Vagina (tissue), 2 donors: ENCODE results near the gene PANX1.

Experiments
- POLR2A ChIP-seq, 2 donors: fragments of 450-650 bp; IDR thresholded peaks; one replicate each; pipeline ENCODE4 v1.6.1; 2017; ENCODE audit warnings: antibody characterized with exemption in 2 of 2, mild to moderate bottlenecking in 2 of 2, moderate library complexity in 2 of 2
- POLR2AphosphoS5 ChIP-seq, 2 donors: sonication (generic); formaldehyde crosslinking; IDR thresholded peaks; one replicate each; pipeline ENCODE4 v1.9.0; 2017; ENCODE audit warnings: antibody characterized with exemption in 2 of 2, mild to moderate bottlenecking in 2 of 2, low read depth in 1 of 2; ENCODE audit not compliant: insufficient read depth in 1 of 2
- TF ChIP-seq, protein P1 (sequence below), 3 experiments: fragments of 450-650 bp in 2 of 3; fragments of 200-600 bp in 1 of 3; sonication (generic) in 1 of 3; IDR thresholded peaks; one replicate each; pipeline ENCODE4 v1.5.1; 2017 to 2019; ENCODE audit warnings: antibody characterized with exemption in 3 of 3, mild to moderate bottlenecking in 2 of 3, moderate library complexity in 2 of 3

DNA sequence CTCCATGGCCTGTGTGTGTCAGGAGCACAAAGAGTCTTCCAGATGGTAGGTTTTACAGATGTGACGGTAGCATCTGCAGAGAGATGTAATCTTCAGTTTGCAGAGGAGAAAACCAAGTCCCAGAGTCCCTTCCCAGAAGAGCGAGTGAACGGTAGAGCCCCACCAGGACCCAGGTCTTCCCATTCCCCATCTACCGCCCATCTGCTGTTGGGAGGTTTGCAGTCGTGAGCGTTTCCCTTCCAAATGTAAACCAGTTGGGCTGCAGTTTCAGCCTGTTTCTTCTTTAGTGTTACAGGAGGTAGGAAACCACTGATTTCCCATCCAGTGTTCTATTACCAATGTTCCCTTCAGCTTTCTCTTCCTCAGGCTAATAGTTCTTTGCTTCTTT, 24.0 kb downstream of the PANX1 start:
- TF ChIP-seq, protein P1, sequence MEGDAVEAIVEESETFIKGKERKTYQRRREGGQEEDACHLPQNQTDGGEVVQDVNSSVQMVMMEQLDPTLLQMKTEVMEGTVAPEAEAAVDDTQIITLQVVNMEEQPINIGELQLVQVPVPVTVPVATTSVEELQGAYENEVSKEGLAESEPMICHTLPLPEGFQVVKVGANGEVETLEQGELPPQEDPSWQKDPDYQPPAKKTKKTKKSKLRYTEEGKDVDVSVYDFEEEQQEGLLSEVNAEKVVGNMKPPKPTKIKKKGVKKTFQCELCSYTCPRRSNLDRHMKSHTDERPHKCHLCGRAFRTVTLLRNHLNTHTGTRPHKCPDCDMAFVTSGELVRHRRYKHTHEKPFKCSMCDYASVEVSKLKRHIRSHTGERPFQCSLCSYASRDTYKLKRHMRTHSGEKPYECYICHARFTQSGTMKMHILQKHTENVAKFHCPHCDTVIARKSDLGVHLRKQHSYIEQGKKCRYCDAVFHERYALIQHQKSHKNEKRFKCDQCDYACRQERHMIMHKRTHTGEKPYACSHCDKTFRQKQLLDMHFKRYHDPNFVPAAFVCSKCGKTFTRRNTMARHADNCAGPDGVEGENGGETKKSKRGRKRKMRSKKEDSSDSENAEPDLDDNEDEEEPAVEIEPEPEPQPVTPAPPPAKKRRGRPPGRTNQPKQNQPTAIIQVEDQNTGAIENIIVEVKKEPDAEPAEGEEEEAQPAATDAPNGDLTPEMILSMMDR (IDR thresholded peaks at IDR 0.05): no peak
- TF ChIP-seq POLR2A (IDR thresholded peaks at IDR 0.05): no peak
- TF ChIP-seq POLR2AphosphoS5 (IDR thresholded peaks at IDR 0.05; ENCODE audit: insufficient read depth in 1 of 2, low read depth in 1 of 2): no peak
